MCF 10A (cell line): Measurements from ENCODE around the gene SLC10A1. TPM values are rescaled to one million over a fixed set of nuclear protein-coding genes. Genes with fewer than 3 reads are reported as not detected.
A peak's percentile ranks its signal among the peaks of the same experiment; 100 is the strongest.

Source experiments
- BruUV-seq: library from RNA; stranded (reverse); fragments of 400-500 nt; replicated peaks from 2 replicates; lab custom pipeline; 2021; lab: Mats Ljungman, UMichigan
- CTCF ChIA-PET: fragments of 300-600 bp; sonication (Branson Sonifier 250); formaldehyde crosslinking; extraction: SDS; loops from one replicate; lab custom pipeline; 2021; ENCODE audit warnings: antibody characterized with exemption, inconsistent platforms; lab: Yijun Ruan, JAX
- POLR2A ChIA-PET: fragments of 300-600, 350-650 bp; sonication (Branson Sonifier 250); formaldehyde crosslinking; extraction: SDS; loops from one replicate; lab custom pipeline; 2020; ENCODE audit warnings: antibody characterized with exemption, inconsistent platforms; lab: Yijun Ruan, JAX
- DNase-seq: peaks from one replicate; pipeline ENCODE4 v3.0.0-alpha.2; 2018; ENCODE audit not compliant: unreplicated experiment
- H3K27ac Mint-ChIP-seq: one replicate; pipeline ENCODE4 v1.8.0; 2022; ENCODE audit warnings: mild to moderate bottlenecking, low read depth, mixed read lengths; ENCODE audit not compliant: unreplicated experiment
- H3K27me3 Mint-ChIP-seq: one replicate; pipeline ENCODE4 v1.8.0; 2022; ENCODE audit warnings: mixed read lengths; ENCODE audit not compliant: insufficient read depth, unreplicated experiment
- H3K36me3 Mint-ChIP-seq: one replicate; pipeline ENCODE4 v1.8.0; 2022; ENCODE audit warnings: mild to moderate bottlenecking, moderate library complexity, mixed read lengths; ENCODE audit not compliant: insufficient read depth, unreplicated experiment
- H3K4me1 Mint-ChIP-seq: one replicate; pipeline ENCODE4 v1.8.0; 2022; ENCODE audit warnings: mixed read lengths; ENCODE audit not compliant: insufficient read depth, unreplicated experiment
- H3K4me3 Mint-ChIP-seq: one replicate; pipeline ENCODE4 v1.8.0; 2022; ENCODE audit warnings: mild to moderate bottlenecking, moderate library complexity, mixed read lengths; ENCODE audit not compliant: unreplicated experiment
- H3K9me3 Mint-ChIP-seq: one replicate; pipeline ENCODE4 v1.8.0; 2022; ENCODE audit warnings: mixed read lengths; ENCODE audit not compliant: unreplicated experiment
- CTCF ChIP-seq: fragments of 200-600 bp; IDR thresholded peaks from one replicate; pipeline ENCODE4 v1.8.0; 2022; ENCODE audit warnings: antibody characterized with exemption, mild to moderate bottlenecking; ENCODE audit not compliant: unreplicated experiment
- intact Hi-C: fragments of 100-400 bp; cut with micrococcal nuclease; formaldehyde crosslinking; loops from 2 replicates; pipeline ENCODE4 v1.14.1; 2022
- total RNA-seq: library from RNA; stranded (reverse); gene quantifications from 2 replicates; pipeline ENCODE4 v1.2.3, GENCODE V29; 2022

Gene SLC10A1
- total RNA-seq, 1 experiment from 2014 or later: not detected

GRCh38 chr14:69804902-69805301, 7.9 kb upstream of the SLC10A1 start:
- H3K27ac Mint-ChIP-seq: no peak overlapping the region
- peaks cover 6% of the 10 kb centered on the region for H3K9me3 Mint-ChIP-seq
- H3K4me1 Mint-ChIP-seq: no peaks in the 10 kb centered on the region
- CTCF ChIA-PET: interaction anchor here (0.5 to 2.0 kb wide), 4 partner anchors 23 to 780 kb away, joined by 3 to 7 read pairs (median 4); no protein-coding TSS in a partner anchor
- no peak for TF ChIP-seq CTCF
- intact Hi-C loops: no loop called here
- no peaks in the 10 kb centered on the region for H3K36me3 Mint-ChIP-seq
- no TSS peak for BruUV-seq
- POLR2A ChIA-PET: interaction anchor here (0.7 kb wide), 2 partner anchors 223 to 360 kb away, joined by 3 read pairs; no protein-coding TSS in a partner anchor
- DNase-seq: no peak
- H3K27me3 Mint-ChIP-seq: no peaks in the 10 kb centered on the region
- no peak overlapping the region for H3K4me3 Mint-ChIP-seq

GRCh38 chr14:69803753-69804152, 6.7 kb upstream of the SLC10A1 start:
- Mint-ChIP-seq H3K36me3 (no peaks in the 10 kb centered on the region), H3K27ac (no peak overlapping the region), H3K9me3 (peaks cover 6% of the 10 kb centered on the region), H3K27me3 (no peaks in the 10 kb centered on the region), H3K4me3 (no peak overlapping the region), H3K4me1 (no peaks in the 10 kb centered on the region)
- no TSS peak for BruUV-seq
- CTCF ChIA-PET: interaction anchor here (0.6 to 2.0 kb wide), 7 partner anchors 10 to 1055 kb away, joined by 3 to 7 read pairs (median 3); no protein-coding TSS in a partner anchor
- peak; percentile 17 for DNase-seq
- no peak for TF ChIP-seq CTCF
- intact Hi-C loops: no loop called here
- POLR2A ChIA-PET: no interaction called here

GRCh38 chr14:69798339-69798735, 1.3 kb upstream of the SLC10A1 start:
- Mint-ChIP-seq H3K27ac (no peak overlapping the region), H3K4me3 (no peak overlapping the region), H3K36me3 (no peaks in the 10 kb centered on the region), H3K9me3 (peaks cover 6% of the 10 kb centered on the region), H3K4me1 (no peaks in the 10 kb centered on the region), H3K27me3 (no peaks in the 10 kb centered on the region)
- TF ChIP-seq CTCF: no peak
- no peak for DNase-seq
- intact Hi-C loops: no loop called here
- POLR2A ChIA-PET: no interaction called here
- CTCF ChIA-PET: no interaction called here
- no TSS peak for BruUV-seq

GRCh38 chr14:69797573-69798338, 715 bp upstream of the SLC10A1 start:
- Mint-ChIP-seq H3K36me3 (no peaks in the 10 kb centered on the region), H3K4me1 (no peaks in the 10 kb centered on the region), H3K9me3 (peaks cover 6% of the 10 kb centered on the region), H3K27me3 (no peaks in the 10 kb centered on the region), H3K4me3 (no peak overlapping the region), H3K27ac (no peak overlapping the region)
- ChIA-PET CTCF (no interaction called here), POLR2A (no interaction called here)
- intact Hi-C loops: no loop called here
- DNase-seq: no peak
- TF ChIP-seq CTCF: no peak
- BruUV-seq: no TSS peak
